Uterus (tissue), 2 donors: ENCODE data around the gene ADGRD1.

Experiments used
- POLR2A ChIP-seq, 2 donors: fragments of 450-650 bp; IDR thresholded peaks; one replicate each; pipeline ENCODE4 v1.6.1; 2016; ENCODE audit warnings: antibody characterized with exemption in 2 of 2, mild to moderate bottlenecking in 1 of 2, moderate library complexity in 1 of 2
- TF ChIP-seq, protein P1 (sequence below), 4 experiments: fragments of 200-600 bp in 2 of 4; fragments of 450-650 bp in 2 of 4; sonication (generic) in 2 of 4; IDR thresholded peaks; one replicate each; pipeline ENCODE4 v1.5.1; 2016 to 2019; ENCODE audit warnings: antibody characterized with exemption in 4 of 4, mild to moderate bottlenecking in 2 of 4, moderate library complexity in 1 of 4

DNA sequence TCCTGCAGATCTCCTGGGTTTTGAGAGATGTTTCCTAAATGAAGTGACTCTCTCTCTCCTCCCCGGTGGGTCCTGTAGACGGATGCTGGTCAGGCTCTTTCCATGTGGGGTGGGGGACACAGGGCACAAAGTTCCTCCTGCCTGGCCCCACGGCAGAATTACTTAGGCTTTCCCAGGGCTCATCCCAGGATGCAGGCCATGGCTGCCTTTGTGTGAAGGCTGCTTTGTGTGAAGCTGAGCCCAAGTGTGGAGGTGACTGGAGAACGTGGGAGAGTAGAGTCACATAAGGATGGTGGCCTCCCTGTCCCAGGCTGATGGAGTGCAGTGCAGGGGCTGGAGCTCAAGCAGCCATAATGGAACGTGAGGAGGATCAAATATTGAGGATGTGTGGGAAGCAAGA lies 200.2 kb downstream of the ADGRD1 start:
- no peak for TF ChIP-seq POLR2A (IDR thresholded peaks at IDR 0.05)
- TF ChIP-seq, protein P1, sequence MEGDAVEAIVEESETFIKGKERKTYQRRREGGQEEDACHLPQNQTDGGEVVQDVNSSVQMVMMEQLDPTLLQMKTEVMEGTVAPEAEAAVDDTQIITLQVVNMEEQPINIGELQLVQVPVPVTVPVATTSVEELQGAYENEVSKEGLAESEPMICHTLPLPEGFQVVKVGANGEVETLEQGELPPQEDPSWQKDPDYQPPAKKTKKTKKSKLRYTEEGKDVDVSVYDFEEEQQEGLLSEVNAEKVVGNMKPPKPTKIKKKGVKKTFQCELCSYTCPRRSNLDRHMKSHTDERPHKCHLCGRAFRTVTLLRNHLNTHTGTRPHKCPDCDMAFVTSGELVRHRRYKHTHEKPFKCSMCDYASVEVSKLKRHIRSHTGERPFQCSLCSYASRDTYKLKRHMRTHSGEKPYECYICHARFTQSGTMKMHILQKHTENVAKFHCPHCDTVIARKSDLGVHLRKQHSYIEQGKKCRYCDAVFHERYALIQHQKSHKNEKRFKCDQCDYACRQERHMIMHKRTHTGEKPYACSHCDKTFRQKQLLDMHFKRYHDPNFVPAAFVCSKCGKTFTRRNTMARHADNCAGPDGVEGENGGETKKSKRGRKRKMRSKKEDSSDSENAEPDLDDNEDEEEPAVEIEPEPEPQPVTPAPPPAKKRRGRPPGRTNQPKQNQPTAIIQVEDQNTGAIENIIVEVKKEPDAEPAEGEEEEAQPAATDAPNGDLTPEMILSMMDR (IDR thresholded peaks at IDR 0.05): no peak
